DMS 273 (cell line): ENCODE measurements around the gene RGS9.

Experiments
- DNase-seq: peaks from one replicate; lab custom pipeline; 2025; ENCODE audit not compliant: unreplicated experiment; lab: John Stamatoyannopoulos, UW

RGS9 gene

GRCh38 chr17:65249774-65250173 lies 112.6 kb downstream of the RGS9 start:
- DNase-seq, result no peak

DNA sequence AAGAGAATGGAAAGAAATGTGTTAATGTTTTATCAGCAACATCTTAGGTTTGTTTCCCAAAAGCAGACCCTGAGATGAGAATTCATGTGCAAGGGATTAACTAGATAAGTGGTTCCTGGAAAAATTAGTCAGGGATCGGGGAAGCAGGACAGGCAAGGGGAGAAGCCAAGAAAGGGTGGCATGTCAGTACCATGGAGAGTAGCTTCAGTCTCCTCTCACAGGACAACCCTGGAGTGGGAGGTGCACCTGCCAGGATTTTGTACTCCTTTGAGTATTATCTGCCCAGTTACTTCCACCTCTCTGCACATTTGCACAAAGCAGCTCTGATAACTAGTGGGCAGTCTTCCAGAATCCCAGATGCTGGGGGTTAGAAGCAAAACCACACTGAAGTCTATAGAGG lies 117.0 kb downstream of the RGS9 start:
- DNase-seq, result no peak

DNA sequence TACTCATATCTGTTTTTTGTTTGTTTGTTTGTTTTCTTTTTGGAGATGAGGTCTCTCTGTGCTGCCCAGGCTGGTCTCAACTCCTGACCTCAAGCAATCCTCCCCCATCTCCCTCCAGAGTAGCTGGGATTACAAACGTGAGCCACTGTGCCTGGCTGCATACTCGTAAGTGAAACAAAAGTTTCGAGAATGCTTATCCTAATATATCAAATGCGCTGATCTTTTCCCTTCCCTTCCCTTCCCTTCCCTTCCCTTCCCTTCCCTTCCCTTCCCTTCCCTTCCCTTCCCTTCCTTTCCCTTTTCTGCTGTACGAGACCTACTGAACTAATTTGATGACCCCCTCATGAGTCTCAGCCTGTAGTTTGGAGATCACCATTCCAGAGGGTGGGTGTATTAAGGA lies 122.1 kb downstream of the RGS9 start:
- no peak for DNase-seq

DNA sequence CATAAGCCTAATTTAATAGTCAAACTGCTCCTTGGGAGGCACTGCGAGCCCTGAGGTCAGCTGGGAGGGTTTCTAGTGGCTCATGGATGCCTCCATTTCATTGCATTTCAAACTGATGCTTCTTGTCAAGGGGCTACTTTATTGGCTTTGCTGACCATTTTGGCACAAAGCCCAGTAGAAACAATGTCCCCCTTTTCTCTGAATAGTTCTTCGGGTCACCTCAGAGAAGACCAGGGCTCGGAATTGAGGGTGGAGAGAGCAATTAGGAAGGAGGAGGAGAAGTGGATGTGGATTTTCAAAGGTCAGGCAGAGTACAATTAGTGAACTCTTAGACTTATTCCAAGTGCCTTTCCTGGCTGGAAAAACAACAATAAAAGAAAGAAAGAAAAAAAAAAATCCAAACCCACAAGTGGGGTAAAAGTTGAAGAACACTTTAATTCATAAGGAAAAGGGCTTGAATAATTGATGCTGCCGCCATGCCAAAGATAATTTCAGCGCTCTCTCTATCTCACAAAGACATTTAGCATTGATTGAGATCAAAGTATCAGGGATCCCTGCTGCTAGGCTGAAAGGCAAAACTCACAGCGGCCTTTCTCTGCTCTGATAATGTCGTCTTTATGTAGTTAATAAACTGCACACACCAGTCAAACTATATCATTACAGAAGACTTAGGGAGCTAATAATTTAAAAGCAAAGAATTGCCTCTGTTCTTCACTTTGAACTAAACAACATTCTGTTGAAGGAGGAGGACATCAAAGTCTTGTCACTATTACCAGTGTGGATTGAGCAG lies 122.7 kb downstream of the RGS9 start:
- no peak for DNase-seq

GRCh38 chr17:65260626-65261025 lies 123.5 kb downstream of the RGS9 start:
- DNase-seq, result no peak

GRCh38 chr17:65261152-65261551 lies 124.0 kb downstream of the RGS9 start:
- no peak for DNase-seq

DNA sequence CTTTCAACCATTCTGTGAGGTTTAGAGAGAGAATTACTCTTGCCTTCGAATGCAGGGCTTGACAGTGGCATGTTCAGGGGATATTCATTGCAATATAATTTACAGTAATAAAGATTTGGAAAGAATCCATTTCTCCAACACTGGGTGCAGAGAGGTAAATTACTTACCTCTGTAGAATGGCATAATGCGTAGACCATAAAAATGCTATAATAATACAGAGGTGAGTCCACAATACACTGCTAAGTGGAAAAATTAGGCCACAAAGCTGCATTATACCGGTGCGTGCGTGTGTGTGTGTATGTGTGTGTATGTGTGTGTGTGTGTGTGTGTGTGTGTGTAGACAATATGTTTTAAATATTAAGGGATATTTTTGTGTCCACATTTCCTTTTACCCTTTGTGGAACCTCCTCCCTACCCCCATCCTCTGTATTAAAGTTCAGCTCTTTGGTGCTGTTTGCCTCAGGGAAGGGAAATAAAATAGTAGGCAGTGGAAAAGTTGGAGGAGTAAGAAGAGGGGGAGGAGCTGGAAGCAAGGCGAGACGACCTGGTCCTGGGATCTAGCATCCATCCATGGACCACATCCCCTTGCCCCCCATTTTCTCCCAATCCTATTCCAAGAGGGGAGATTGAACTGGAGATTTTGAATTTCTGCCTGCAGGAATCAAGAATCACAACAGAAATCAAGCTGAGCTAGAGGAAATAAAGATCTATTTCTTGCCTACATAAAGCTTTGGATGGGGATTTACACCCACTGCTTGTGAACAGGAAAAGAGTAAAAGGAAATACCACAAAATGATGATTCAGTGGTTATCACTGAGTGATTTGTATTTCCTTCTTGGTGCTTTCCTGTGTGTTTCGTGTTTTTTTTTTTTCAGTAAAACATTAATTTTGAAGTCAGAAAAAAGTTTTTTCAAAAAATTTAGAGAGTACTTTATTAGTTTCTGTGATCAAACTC lies 124.8 kb downstream of the RGS9 start:
- no peak for DNase-seq

DNA sequence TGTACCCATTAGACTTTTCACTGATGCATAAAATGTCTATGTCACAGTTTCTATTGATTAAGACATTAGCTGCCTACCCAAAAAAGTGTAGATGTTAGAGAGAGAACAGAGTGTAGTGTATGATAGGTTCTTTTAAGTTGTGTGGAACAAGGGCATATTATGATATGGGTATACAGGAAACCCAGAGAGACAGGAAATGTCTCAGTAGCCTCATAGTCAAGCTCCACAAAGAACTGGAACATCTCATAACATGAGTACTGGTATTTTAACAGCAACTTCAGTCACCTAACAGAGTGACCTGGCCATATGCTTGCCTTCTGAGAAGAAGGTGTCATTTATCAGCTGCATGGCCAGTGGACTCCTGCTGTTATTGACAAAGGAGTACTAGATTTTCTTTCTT lies 128.1 kb downstream of the RGS9 start:
- no peak for DNase-seq

- DNase-seq, result no peak
These were observed 131.7 kb downstream of the RGS9 start for GRCh38 chr17:65268832-65269231.

DNA sequence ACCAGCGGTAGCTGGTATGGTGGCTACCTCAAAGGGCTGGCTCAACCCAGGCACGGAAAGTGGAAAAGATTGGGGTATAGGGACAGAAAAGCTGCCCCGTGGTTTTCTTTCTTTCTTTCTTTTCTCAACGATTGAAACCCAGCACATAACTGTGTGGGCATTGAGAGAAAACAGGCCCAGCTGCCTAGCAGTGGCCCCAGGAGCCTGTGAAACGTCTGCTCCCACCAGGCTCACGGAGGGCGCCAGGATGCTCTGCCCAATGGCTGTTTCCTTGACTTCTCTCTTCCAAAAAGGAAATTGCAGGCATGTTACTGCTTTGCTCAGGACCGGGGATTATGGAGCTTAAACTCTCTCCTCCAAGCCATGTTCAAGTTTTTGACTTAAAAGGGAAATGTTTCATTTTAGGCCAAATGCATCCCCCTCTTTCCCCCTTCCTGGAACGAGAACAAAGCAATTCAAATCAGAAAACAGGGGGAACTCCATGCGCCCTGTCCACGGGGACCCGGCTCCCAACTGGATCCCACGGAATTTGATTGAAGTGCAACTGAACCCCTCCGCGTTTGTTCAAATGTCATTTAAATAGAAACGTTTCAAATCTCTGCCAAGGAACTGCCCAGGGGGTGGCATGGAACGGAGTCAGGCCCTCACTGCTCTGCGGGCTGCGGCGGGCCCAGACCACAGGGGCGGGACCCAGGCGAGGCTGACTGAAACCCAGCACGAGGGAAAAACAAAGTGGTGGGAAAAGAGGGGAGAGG lies 133.5 kb downstream of the RGS9 start:
- no peak for DNase-seq

DNA sequence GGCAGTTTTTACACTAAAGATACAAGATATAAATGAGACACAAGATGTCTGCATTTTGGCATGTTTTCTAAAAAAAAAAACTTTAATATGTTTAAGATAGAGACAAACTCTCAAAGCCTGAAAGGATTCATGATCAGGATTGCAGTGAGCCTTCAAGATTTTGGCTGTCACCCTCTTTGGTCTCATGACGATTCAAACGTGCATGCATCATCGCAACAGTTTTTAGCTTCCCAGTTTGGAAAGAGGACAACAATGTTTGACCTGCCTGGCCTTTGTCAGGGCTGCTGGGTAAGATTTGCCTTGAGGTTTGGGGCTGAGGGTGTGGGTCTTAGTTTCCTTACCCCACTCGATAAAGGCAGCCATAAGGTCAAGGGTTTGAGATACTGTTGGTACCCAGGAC lies 134.1 kb downstream of the RGS9 start:
- no peak for DNase-seq
